Esophagus muscularis mucosa (tissue), 4 donors: ENCODE data around the gene PARD3B. TPM values are rescaled to one million over a fixed set of nuclear protein-coding genes. Genes with fewer than 3 reads are reported as not detected.

Source experiments
- DNase-seq: peaks from one replicate; pipeline ENCODE4 v3.0.0-alpha.2; 2017; ENCODE audit errors: extremely low spot score
- H3K27ac ChIP-seq, 4 donors: fragments of 200-600 bp; sonication (generic); replicated peaks in 1 of 4; 1 replicate in 3 of 4; 2 replicates in 1 of 4; pipeline ENCODE4 v1.5.1; 2016 to 2019; ENCODE audit warnings: mild to moderate bottlenecking in 1 of 4
- H3K27me3 ChIP-seq, 4 donors: fragments of 200-600 bp; sonication (generic); one replicate each; pipeline versions ENCODE4 v1.5.1 to v1.6.0; 2016 to 2019
- H3K36me3 ChIP-seq, 4 donors: fragments of 200-600 bp; sonication (generic); one replicate each; pipeline ENCODE4 v1.5.1; 2016 to 2019
- H3K4me1 ChIP-seq, 4 donors: fragments of 200-600 bp; sonication (generic); one replicate each; pipeline ENCODE4 v1.5.1; 2016 to 2019
- H3K4me3 ChIP-seq, 4 donors: fragments of 200-600 bp; sonication (generic); 1 replicate in 2 of 4; 2 replicates in 2 of 4; pipeline ENCODE4 v1.5.1; 2016 to 2019; ENCODE audit warnings: mild to moderate bottlenecking in 4 of 4, moderate library complexity in 1 of 4
- H3K9me3 ChIP-seq, 4 donors: fragments of 200-600 bp; sonication (generic); 1 replicate in 3 of 4; 2 replicates in 1 of 4; pipeline ENCODE4 v1.5.1; 2016 to 2019
- CTCF ChIP-seq, 3 experiments: fragments of 200-600 bp in 2 of 3; fragments of 450-650 bp in 1 of 3; sonication (generic) in 2 of 3; IDR thresholded peaks; one replicate each; pipeline ENCODE4 v1.5.1; 2017 to 2019; ENCODE audit warnings: antibody characterized with exemption in 3 of 3, mild to moderate bottlenecking in 2 of 3, moderate library complexity in 1 of 3
- EP300 ChIP-seq: sonication (generic); formaldehyde crosslinking; IDR thresholded peaks from one replicate; pipeline ENCODE4 v1.6.1; 2017; ENCODE audit warnings: antibody characterized with exemption
- POLR2A ChIP-seq: fragments of 450-650 bp; IDR thresholded peaks from one replicate; pipeline ENCODE4 v1.6.1; 2017; ENCODE audit warnings: antibody characterized with exemption, moderate library complexity, mild to moderate bottlenecking, low read depth
- POLR2AphosphoS5 ChIP-seq, 2 donors: sonication (generic); formaldehyde crosslinking; IDR thresholded peaks; one replicate each; pipeline ENCODE4 v1.6.1; 2017; ENCODE audit warnings: antibody characterized with exemption in 2 of 2
- WGBS: methylation state at CpG from one replicate; pipeline ENCODE4 v1.1.5; 2018; 5-methylcytosine and 5-hydroxymethylcytosine counted together
- intact Hi-C: fragments of 100-400 bp; cut with DNase I; formaldehyde crosslinking; loops from one replicate; pipeline ENCODE4 v1.15.1; 2023
- total RNA-seq, 4 donors: library from RNA; depleted of rRNA; stranded (reverse); fragments of >200 nt; gene quantifications; one replicate each; pipeline versions ENCODE4 v1.1.0 to v1.2.1, GENCODE V29; 2016

Gene PARD3B
- total RNA-seq, 4 donors from 2014 or later = 24.2 to 40.8 (median 32.5) TPM

- WGBS = 58% methylated on average over 2 of the region's 2 CpGs
- no peak overlapping the region for H3K4me3 ChIP-seq
- peaks cover 0 to 8% (median 2%) of the 10 kb centered on the region in 4 donors for H3K4me1 ChIP-seq
- intact Hi-C loops = no loop called here
- H3K9me3 ChIP-seq = no peaks in the 10 kb centered on the region
- H3K27me3 ChIP-seq = no peaks in the 10 kb centered on the region
- H3K27ac ChIP-seq = no peak overlapping the region
- DNase-seq = no peak
- TF ChIP-seq CTCF (IDR thresholded peaks at IDR 0.05) (no peak), EP300 (no peak), POLR2A (no peak), POLR2AphosphoS5 (IDR thresholded peaks at IDR 0.05) (no peak)
- no peaks in the 10 kb centered on the region for H3K36me3 ChIP-seq
Observed at GRCh38 chr2:204900487-204900886, 355.2 kb downstream of the PARD3B start.

GRCh38 chr2:204900910-204901309 is 355.6 kb downstream of the PARD3B start:
- WGBS = 100% methylated on average over 1 of the region's 1 CpG
- TF ChIP-seq POLR2AphosphoS5 (IDR thresholded peaks at IDR 0.05) (no peak), EP300 (no peak)
- Histone ChIP-seq H3K27ac (no peak overlapping the region), H3K9me3 (no peaks in the 10 kb centered on the region), H3K4me3 (no peak overlapping the region), H3K36me3 (no peaks in the 10 kb centered on the region), H3K27me3 (no peaks in the 10 kb centered on the region), H3K4me1 (peaks cover 0 to 10% (median 6%) of the 10 kb centered on the region in 4 donors)
- DNase-seq = no peak
- intact Hi-C loops = no loop called here

GRCh38 chr2:204901591-204901990 is 356.3 kb downstream of the PARD3B start:
- 100% methylated on average over 1 of the region's 1 CpG for WGBS
- H3K27me3 ChIP-seq = no peaks in the 10 kb centered on the region
- no peak for DNase-seq
- peaks cover 0 to 13% (median 8%) of the 10 kb centered on the region in 4 donors for H3K4me1 ChIP-seq
- H3K27ac ChIP-seq = no peak overlapping the region
- H3K9me3 ChIP-seq = no peaks in the 10 kb centered on the region
- intact Hi-C loops = no loop called here
- no peaks in the 10 kb centered on the region for H3K36me3 ChIP-seq
- no peak overlapping the region for H3K4me3 ChIP-seq
- no peak for TF ChIP-seq POLR2AphosphoS5 (IDR thresholded peaks at IDR 0.05)
- no peak for TF ChIP-seq EP300

- H3K4me3 ChIP-seq = no peak overlapping the region
- no peak for DNase-seq
- no peak overlapping the region for H3K27ac ChIP-seq
- intact Hi-C loops = no loop called here
- 89% methylated on average over 2 of the region's 2 CpGs for WGBS
- H3K9me3 ChIP-seq = no peaks in the 10 kb centered on the region
- TF ChIP-seq POLR2A (no peak), POLR2AphosphoS5 (IDR thresholded peaks at IDR 0.05) (no peak), EP300 (no peak), CTCF (IDR thresholded peaks at IDR 0.05) (no peak)
- H3K36me3 ChIP-seq = no peaks in the 10 kb centered on the region
- H3K27me3 ChIP-seq = no peaks in the 10 kb centered on the region
- H3K4me1 ChIP-seq = peaks cover 0 to 12% (median 8%) of the 10 kb centered on the region in 4 donors
Observed at GRCh38 chr2:204909791-204910190, 364.5 kb downstream of the PARD3B start.

GRCh38 chr2:204913312-204913711 is 368.0 kb downstream of the PARD3B start:
- WGBS = 83% methylated on average over 3 of the region's 3 CpGs
- no peak for TF ChIP-seq CTCF (IDR thresholded peaks at IDR 0.05)
- TF ChIP-seq POLR2A = no peak
- intact Hi-C loops = no loop called here

GRCh38 chr2:204913854-204914464 is 368.7 kb downstream of the PARD3B start:
- 92% methylated on average over 8 of the region's 8 CpGs for WGBS
- H3K9me3 ChIP-seq = no peaks in the 10 kb centered on the region
- H3K36me3 ChIP-seq = no peaks in the 10 kb centered on the region
- no peak for TF ChIP-seq POLR2A
- TF ChIP-seq EP300 = no peak
- TF ChIP-seq POLR2AphosphoS5 (IDR thresholded peaks at IDR 0.05) = no peak
- no peak for TF ChIP-seq CTCF (IDR thresholded peaks at IDR 0.05)
- DNase-seq = no peak
- intact Hi-C loops = no loop called here
- no peak overlapping the region for H3K27ac ChIP-seq
- no peak overlapping the region for H3K4me3 ChIP-seq
- no peaks in the 10 kb centered on the region for H3K27me3 ChIP-seq
- no peaks in the 10 kb centered on the region for H3K4me1 ChIP-seq

More at GRCh38 chr2:204913312-204913711, 368.0 kb downstream of the PARD3B start:
- H3K4me1 ChIP-seq = no peaks in the 10 kb centered on the region
- no peaks in the 10 kb centered on the region for H3K27me3 ChIP-seq
- H3K9me3 ChIP-seq = no peaks in the 10 kb centered on the region
- H3K4me3 ChIP-seq = no peak overlapping the region
- no peak for DNase-seq
- no peak overlapping the region for H3K27ac ChIP-seq
- H3K36me3 ChIP-seq = no peaks in the 10 kb centered on the region
